K562 (cell line): ENCODE data around the gene ITPR2. TPM values are rescaled to one million over a fixed set of nuclear protein-coding genes. Genes with fewer than 3 reads are reported as not detected.

Experiments used
- ATAC-seq: fragments of 200-7000 bp; cut with Tn5 transposase; 3 replicates; pipeline ENCODE4 v1.9.1; 2020; ENCODE audit warnings: moderate library complexity
- Bru-seq: library from RNA; stranded (reverse); fragments of 400-500 nt; gene quantifications from one replicate; lab custom pipeline; 2021; lab: Mats Ljungman, UMichigan
- BruChase-seq, 2 experiments: library from RNA; stranded (reverse); fragments of 400-500 nt; gene quantifications; one replicate each; lab custom pipeline; 2021; lab: Mats Ljungman, UMichigan
- BruUV-seq: library from RNA; stranded (reverse); fragments of 400-500 nt; replicated peaks from 2 replicates; lab custom pipeline; 2021; lab: Mats Ljungman, UMichigan
- CTCF ChIA-PET: fragments of 300-600 bp; formaldehyde crosslinking; extraction: SDS; loops from one replicate; lab custom pipeline; 2021; ENCODE audit warnings: low intra/inter-chr PET ratio; lab: Yijun Ruan, JAX
- POLR2A ChIA-PET: fragments of 300-600, 350-650 bp; sonication (Branson Sonifier 250); formaldehyde crosslinking; extraction: SDS; loops from one replicate; lab custom pipeline; 2021; ENCODE audit warnings: antibody characterized with exemption, inconsistent platforms; lab: Yijun Ruan, JAX
- DNase-seq, 4 experiments: peaks; one replicate each; pipeline versions ENCODE4 v3.0.0 to v3.0.0-alpha.2; 2011 to 2018; ENCODE audit warnings: low spot score in 3 of 4, mixed read lengths in 3 of 4; ENCODE audit errors: extremely low read depth in 1 of 4
- FAIRE-seq: peaks from 2 replicates; lab custom pipeline; 2011; peaks lifted over from hg19 to GRCh38; lab: Jason Lieb, UNC
- H2AFZ ChIP-seq: 2 replicates; pipeline ENCODE4 v1.6.0; 2011; ENCODE audit warnings: low read depth, low read length, control low read depth, inconsistent platforms
- H3K27ac ChIP-seq: fragments of 200-600 bp; 3 replicates; pipeline ENCODE4 v1.8.0; 2011; ENCODE audit warnings: low read depth, mild to moderate bottlenecking, control low read depth, inconsistent platforms, low read length, moderate library complexity, mixed read lengths; ENCODE audit errors: extremely low read depth
- H3K27me3 ChIP-seq, 2 experiments: fragments of 300-600 bp in 1 of 2; 2 replicates in 1 of 2; 3 replicates in 1 of 2; pipeline versions ENCODE4 v1.6.0 to v1.8.0; 2011; ENCODE audit warnings: inconsistent platforms in 2 of 2, low read length in 2 of 2, mild to moderate bottlenecking in 1 of 2, mixed read lengths in 1 of 2, moderate library complexity in 1 of 2; ENCODE audit not compliant: control insufficient read depth in 2 of 2, insufficient read depth in 2 of 2
- H3K36me3 ChIP-seq: fragments of 300-600 bp; 3 replicates; pipeline ENCODE4 v1.8.0; 2011; ENCODE audit warnings: mild to moderate bottlenecking, low read length, inconsistent platforms; ENCODE audit not compliant: control insufficient read depth, insufficient read depth
- H3K4me1 ChIP-seq, 2 experiments: fragments of 200-600 bp in 1 of 2; replicated peaks in 1 of 2; 2 replicates in 1 of 2; 3 replicates in 1 of 2; pipeline versions ENCODE4 v1.5.1 to v1.8.0; 2011; ENCODE audit warnings: inconsistent platforms in 2 of 2, low read length in 2 of 2, mild to moderate bottlenecking in 1 of 2, mixed read lengths in 1 of 2, moderate library complexity in 1 of 2; ENCODE audit not compliant: control insufficient read depth in 2 of 2, insufficient read depth in 2 of 2
- H3K4me2 ChIP-seq: 2 replicates; pipeline ENCODE4 v1.6.1; 2011; ENCODE audit warnings: low read length, control low read depth, inconsistent platforms, mixed read lengths; ENCODE audit not compliant: insufficient read depth
- H3K4me3 ChIP-seq: fragments of 200-600 bp; sonication (generic), shearing (Covaris generic); 2 replicates; pipeline ENCODE4 v1.5.1; 2016; ENCODE audit warnings: control low read depth, inconsistent platforms
- H3K79me2 ChIP-seq: fragments of 200-600 bp; 3 replicates; pipeline ENCODE4 v1.8.0; 2011; ENCODE audit warnings: low read length, inconsistent platforms; ENCODE audit not compliant: control insufficient read depth, insufficient read depth
- H3K9ac ChIP-seq, 2 experiments: 2 replicates each; pipeline versions ENCODE4 v1.6.0 to v1.6.1; 2011; ENCODE audit warnings: low read depth in 2 of 2, low read length in 2 of 2, control low read depth in 1 of 2, inconsistent platforms in 1 of 2, mild to moderate bottlenecking in 1 of 2, mixed read lengths in 1 of 2; ENCODE audit not compliant: insufficient read depth in 1 of 2
- H3K9me1 ChIP-seq: one replicate; pipeline ENCODE4 v1.6.0; 2011; ENCODE audit warnings: inconsistent platforms, mild to moderate bottlenecking, low read length, moderate library complexity; ENCODE audit not compliant: control insufficient read depth, insufficient read depth
- H3K9me3 ChIP-seq: replicated peaks from 2 replicates; pipeline ENCODE4 v1.5.1; 2011; ENCODE audit warnings: low read depth, low read length, inconsistent platforms; ENCODE audit not compliant: control insufficient read depth, insufficient read depth
- H4K20me1 ChIP-seq: replicated peaks from 2 replicates; pipeline ENCODE4 v1.6.1; 2011; ENCODE audit warnings: low read length, inconsistent platforms, mixed read lengths; ENCODE audit not compliant: control insufficient read depth, insufficient read depth
- ARID2 ChIP-seq: fragments of 450-650 bp; IDR thresholded peaks from 2 replicates; pipeline ENCODE4 v1.6.1; 2017; ENCODE audit warnings: antibody characterized with exemption, mild to moderate bottlenecking
- CTCF ChIP-seq, 3 experiments: IDR thresholded peaks in 2 of 3; conservative IDR thresholded peaks in 1 of 3; 2 replicates each; pipeline ENCODE4 v1.5.1; 2011 to 2012; ENCODE audit warnings: low read length in 3 of 3, mild to moderate bottlenecking in 3 of 3, control low read depth in 2 of 3, improper control_type of control experiment in 1 of 3, inconsistent platforms in 1 of 3, low read depth in 1 of 3, mixed read lengths in 1 of 3, moderate library complexity in 1 of 3; ENCODE audit not compliant: insufficient read depth in 2 of 3
- JUND ChIP-seq, 2 experiments: IDR thresholded peaks; 2 replicates in 1 of 2; 3 replicates in 1 of 2; pipeline ENCODE4 v1.6.1; 2011; ENCODE audit warnings: borderline replicate concordance in 2 of 2, low read depth in 2 of 2, low read length in 2 of 2, improper control_type of control experiment in 1 of 2, missing biosample characterization in 1 of 2, missing genetic modification characterization in 1 of 2, missing genetic modification reagents in 1 of 2
- KLF1 ChIP-seq: fragments of 450-650 bp; IDR thresholded peaks from 2 replicates; pipeline ENCODE4 v1.6.1; 2016; ENCODE audit warnings: missing genetic modification characterization, missing compliant biosample characterization
- MED1 ChIP-seq: sonication (generic); formaldehyde crosslinking; IDR thresholded peaks from 2 replicates; pipeline ENCODE4 v1.8.1; 2023; ENCODE audit warnings: missing genetic modification reagents, borderline replicate concordance
- NONO ChIP-seq, 2 experiments: fragments of 200-400 bp in 1 of 2; fragments of 450-650 bp in 1 of 2; formaldehyde crosslinking in 1 of 2; IDR thresholded peaks; 2 replicates each; pipeline ENCODE4 v1.6.1; 2017; ENCODE audit warnings: low read depth in 2 of 2, mild to moderate bottlenecking in 2 of 2, moderate library complexity in 2 of 2, low read length in 1 of 2
- POU5F1 ChIP-seq: fragments of 150-350 bp; IDR thresholded peaks from 2 replicates; pipeline ENCODE4 v1.6.1; 2014; ENCODE audit warnings: borderline replicate concordance, low read length, low read depth, mild to moderate bottlenecking; ENCODE audit not compliant: partially characterized antibody
- RCOR1 ChIP-seq, 2 experiments: IDR thresholded peaks; 2 replicates each; pipeline ENCODE4 v1.6.1; 2012; ENCODE audit warnings: low read depth in 2 of 2, low read length in 2 of 2, borderline replicate concordance in 1 of 2, improper control_type of control experiment in 1 of 2
- SPI1 ChIP-seq: IDR thresholded peaks from 2 replicates; pipeline ENCODE4 v1.6.1; 2011; ENCODE audit warnings: low read depth, low read length, control low read depth, borderline replicate concordance
- ZBTB7A ChIP-seq: IDR thresholded peaks from 2 replicates; pipeline ENCODE4 v1.6.1; 2011; ENCODE audit warnings: low read depth, mild to moderate bottlenecking, low read length, moderate library complexity, borderline replicate concordance; ENCODE audit not compliant: control insufficient read depth
- ZNF175 ChIP-seq: fragments of 200-800 bp; sonication (Bioruptor generic); IDR thresholded peaks from 2 replicates; pipeline ENCODE4 v1.6.1; 2016; ENCODE audit warnings: low read depth, mild to moderate bottlenecking, missing genetic modification characterization, missing compliant biosample characterization
- ZNF184 ChIP-seq: sonication (generic); formaldehyde crosslinking; IDR thresholded peaks from 2 replicates; pipeline ENCODE4 v1.5.0; 2020; ENCODE audit warnings: missing genetic modification reagents
- WGBS: fragments of 100-300 bp; shearing (Covaris generic); methylation state at CpG from one replicate; pipeline ENCODE4 v1.1.6; 2016; ENCODE audit warnings: low coverage, mixed read lengths; ENCODE audit not compliant: insufficient coverage; ENCODE audit errors: missing lambda C conversion rate; 5-methylcytosine and 5-hydroxymethylcytosine counted together
- in situ Hi-C: fragments of 300-500 bp; cut with MboI; formaldehyde crosslinking; loops from 4 replicates; pipeline ENCODE4 v1.15.0; 2018; ENCODE audit warnings: inconsistent platforms, mixed read lengths
- intact Hi-C: fragments of 100-400 bp; cut with micrococcal nuclease; formaldehyde crosslinking; loops from 2 replicates; pipeline ENCODE4 v1.14.2; 2022
- long read RNA-seq, 3 experiments: library from polyadenylated mRNA in 2 of 3; library from RNA in 1 of 3; unstranded in 2 of 3; stranded (forward) in 1 of 3; transcript quantifications; one replicate each; pipeline ENCODE4 v2.0.0, GENCODE V29; 2019 to 2022
- polyA minus RNA-seq, 3 experiments: library from RNA; depleted of rRNA, polyadenylated mRNA; stranded (reverse); fragments of >200 nt; gene quantifications; 2 replicates each; pipeline ENCODE4 v1.2.3, GENCODE V29; 2011
- polyA plus RNA-seq, 8 experiments: library from polyadenylated mRNA; depleted of rRNA in 4 of 8; stranded (reverse) in 5 of 8; unstranded in 3 of 8; fragments of >200 nt; fragmentation: Nextera tagmentation in 2 of 8; fragmentation: Illumina TruSeq in 1 of 8; extraction: Ambion mirVana in 2 of 8; extraction: Trizol in 1 of 8; gene quantifications; 2 replicates each; pipeline versions ENCODE4 v1.2.1 to v1.2.3, GENCODE V29; 2011 to 2014; ENCODE audit warnings: inconsistent platforms in 1 of 8, missing spikeins in 1 of 8
- total RNA-seq, 7 experiments: library from RNA; depleted of rRNA in 6 of 7; stranded (reverse); fragments of >200 nt in 6 of 7; fragmentation: Illumina TruSeq in 2 of 7; extraction: Trizol in 2 of 7; gene quantifications; 2 replicates each; pipeline versions ENCODE4 v1.2.1 to v1.2.3, GENCODE V29; 2011 to 2021; ENCODE audit warnings: low replicate concordance in 1 of 7

Gene ITPR2
- 2.6 and 12.8 TPM in 2 replicates for total RNA-seq (2011; cell fraction: chromatin; rRNA removed; ENCODE audit: low replicate concordance)
- 0.67 and 1.8 TPM in 2 replicates for total RNA-seq (2011; cell fraction: nucleolus; rRNA removed)
- 2.0 and 4.1 TPM in 2 replicates for total RNA-seq (2011; cell fraction: nucleoplasm; rRNA removed)
- total RNA-seq (2014; rRNA removed) (0.95 and 1.0 TPM in 2 replicates), total RNA-seq (2014; rRNA removed; fragmentation: Illumina TruSeq; extraction: Trizol) (2.1 and 2.2 TPM in 2 replicates), total RNA-seq (2015; rRNA removed; fragmentation: Illumina TruSeq; extraction: Trizol) (2.1 and 2.5 TPM in 2 replicates), total RNA-seq (2021) (2.9 and 3.3 TPM in 2 replicates), polyA plus RNA-seq (2011; rRNA removed) (0.99 and 1.1 TPM in 2 replicates), polyA plus RNA-seq (2014; fragmentation: Illumina TruSeq; extraction: Trizol) (0.88 and 0.96 TPM in 2 replicates), polyA plus RNA-seq (2014; fragmentation: Nextera tagmentation; extraction: Ambion mirVana) (under 1 TPM; 0.21 to 0.44 TPM), polyA plus RNA-seq (2014; rRNA removed) (0.49 and 0.74 TPM in 2 replicates), polyA minus RNA-seq (2011; rRNA and poly(A)+ RNA removed) (3.8 and 5.3 TPM in 2 replicates), Bru-seq, nascent RNA (percentile 40 among the genes with signal in this experiment), BruChase-seq, experiment 1, labeled RNA remaining after a 2-hour chase (percentile 40 among the genes with signal in this experiment), BruChase-seq, experiment 2, labeled RNA remaining after a 6-hour chase (percentile 38 among the genes with signal in this experiment)
- 0.24 and 0.93 TPM in 2 replicates for polyA plus RNA-seq (2011; cell fraction: cytosol; rRNA removed)
- polyA plus RNA-seq (2011; cell fraction: nucleus; rRNA removed) = 1.0 and 1.7 TPM in 2 replicates
- 0.73 and 1.5 TPM in 2 replicates for polyA plus RNA-seq (2012)
- polyA minus RNA-seq (2011; cell fraction: cytosol; rRNA and poly(A)+ RNA removed) = 0.95 and 1.0 TPM in 2 replicates
- polyA minus RNA-seq (2011; cell fraction: nucleus; rRNA and poly(A)+ RNA removed) = 2.7 and 4.4 TPM in 2 replicates
- long read RNA-seq, experiment 1, partial matches to known transcripts = 1 of 2 reads
- long read RNA-seq, experiment 1, other reads (novel, unspliced or antisense) = 1 of 2 reads
- long read RNA-seq, experiment 2 = 0 reads
- long read RNA-seq, experiment 3 = 0 reads

GRCh38 chr12:26832822-26833742 lies at the start of gene ITPR2:
ITPR2 (minus strand) TSS chr12:26833194; CDS start chr12:26832781, 413 bp downstream.
- peaks cover 3 to 22% of the 10 kb centered on the region in 2 experiments; a peak in 4 of 5 replicates for H3K4me1 ChIP-seq
- in situ Hi-C loops = no loop called here
- FAIRE-seq (peak; percentile 6), ATAC-seq (peak; percentile 97), DNase-seq (peak; percentile 90 to 99 (median 98))
- intact Hi-C loops = no loop called here
- ChIA-PET CTCF (interaction anchor here (0.6 to 0.8 kb wide), 2 partner anchors 11 to 52 kb away, joined by 3 read pairs; no protein-coding TSS in a partner anchor), POLR2A (interaction anchor here (0.7 to 1.7 kb wide), 4 partner anchors 9 to 56 kb away, joined by 3 to 6 read pairs (median 4); no protein-coding TSS in a partner anchor)
- H3K9ac ChIP-seq = peak within 1 kb of the TSS; percentile 48 to 90
- under 1% methylated on average over 21 of the region's 92 CpGs for WGBS
- peak within 1 kb of the TSS; percentile 99 for H2AFZ ChIP-seq
- H4K20me1 ChIP-seq = no peaks in the 10 kb centered on the region
- H3K9me3 ChIP-seq = no peaks in the 10 kb centered on the region
- peaks cover 0 to 7% of the 10 kb centered on the region in 2 experiments; a peak in 2 of 5 replicates for H3K27me3 ChIP-seq
- H3K9me1 ChIP-seq = no peaks in the 10 kb centered on the region
- H3K4me3 ChIP-seq = peak within 1 kb of the TSS; percentile 81
- TSS peak; percentile 73 for BruUV-seq
- H3K36me3 ChIP-seq = no peaks in the 10 kb centered on the region
- peak within 1 kb of the TSS; percentile 29 for H3K27ac ChIP-seq
- H3K79me2 ChIP-seq = no peaks in the 10 kb centered on the region
- H3K4me2 ChIP-seq = peak within 1 kb of the TSS; percentile 95
- TF ChIP-seq NONO (IDR thresholded peaks at IDR 0.05; ENCODE audit: low read depth in 2 of 2, low read length in 1 of 2) (0 out of 4 replicates have a peak, but pooled peaks of 1 of the 2 experiments have one; percentile 9), ZBTB7A (peak; percentile 94; the same call in 1 of the 2 replicates), ZNF175 (CRISPR knock-in tag) (no peak), CTCF (IDR thresholded peaks at IDR 0.05 in 2 of 3, conservative IDR thresholded peaks at IDR 0.05 in 1 of 3; ENCODE audit: insufficient read depth in 2 of 3, low read depth in 1 of 3, low read length in 3 of 3) (peak in 2 of 3 experiments; percentile 44 to 58; a peak in 3 of 6 replicates), ZNF184 (no peak), MED1 (CRISPR knock-in tag) (0 out of 2 replicates have a peak, but pooled peaks have one; percentile 19), KLF1 (tag) (no peak), RCOR1 (IDR thresholded peaks at IDR 0.05; ENCODE audit: borderline replicate concordance in 1 of 2, low read depth in 2 of 2, low read length in 2 of 2) (peak in 1 of 2 experiments; percentile 18; a peak in 1 of 4 replicates), ARID2 (no peak), JUND (IDR thresholded peaks at IDR 0.05; ENCODE audit: borderline replicate concordance, low read depth, low read length) (no peak), JUND (tag; IDR thresholded peaks at IDR 0.05; ENCODE audit: borderline replicate concordance, low read depth, low read length) (no peak), SPI1 (no peak), POU5F1 (no peak)
